ENCODE measurements around the gene SNX22. TPM values are rescaled to one million over a fixed set of nuclear protein-coding genes. Genes with fewer than 3 reads are reported as not detected.

Gene SNX22
- total RNA-seq, 2 experiments from 2014 or later: 0.59 to 0.79 TPM

DNA sequence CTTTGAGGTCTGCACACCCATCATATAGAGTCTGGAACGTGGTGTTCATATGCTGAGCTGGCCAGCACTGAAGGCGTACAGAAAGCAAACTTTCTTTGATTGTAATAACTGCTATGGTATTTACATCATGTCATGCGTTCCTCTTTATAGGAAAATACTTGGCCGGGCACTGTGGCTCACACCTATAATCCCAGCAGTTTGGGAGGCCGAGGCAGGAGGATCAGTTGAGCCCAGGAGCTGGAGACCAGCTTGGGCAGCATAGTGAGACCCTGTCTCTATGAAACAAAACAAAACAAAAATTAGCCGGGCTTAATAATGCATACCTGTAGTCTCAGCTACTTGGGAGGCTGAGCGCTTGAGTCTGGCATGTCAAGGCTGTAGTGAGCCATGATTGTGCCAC lies 3.4 kb upstream of the SNX22 start:
- POLR2A ChIA-PET: interaction anchor here (0.6 kb wide), 1 partner anchor 82 kb away, joined by 3 read pairs; no protein-coding TSS in a partner anchor
- no peaks in the 10 kb centered on the region for H3K9me3 Mint-ChIP-seq (ENCODE audit: low read depth)
- peaks cover 4% of the 10 kb centered on the region for H3K36me3 Mint-ChIP-seq (ENCODE audit: low read depth)

DNA sequence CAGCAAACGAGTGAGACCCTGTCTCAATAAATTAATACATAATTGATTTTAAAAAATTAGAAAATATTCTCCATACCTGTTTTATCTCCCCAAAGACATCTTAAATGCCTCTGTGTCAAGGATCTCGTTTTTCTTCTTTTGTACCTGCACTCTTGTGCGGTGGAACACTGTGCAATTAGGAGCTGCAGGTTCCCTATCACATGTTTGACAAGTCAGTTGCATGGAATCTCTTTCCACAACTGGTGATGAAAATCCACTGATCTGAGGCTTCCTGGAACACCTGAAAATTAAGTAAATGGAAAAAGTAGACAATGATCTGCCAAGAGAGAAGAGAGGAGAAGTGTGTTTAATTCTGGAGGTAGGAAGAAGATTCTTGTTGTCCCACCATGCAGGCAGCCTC lies 3.0 kb upstream of the SNX22 start:
- DNase-seq (no peak), ATAC-seq (no peak)
- Mint-ChIP-seq H3K4me3 (no peak overlapping the region), H3K4me1 (peaks cover 16% of the 10 kb centered on the region), H3K27ac (no peak overlapping the region), H3K9me3 (ENCODE audit: low read depth) (no peaks in the 10 kb centered on the region), H3K36me3 (ENCODE audit: low read depth) (peaks cover 4% of the 10 kb centered on the region), H3K27me3 (peaks cover 13% of the 10 kb centered on the region)
- ChIA-PET POLR2A (no interaction called here), CTCF (interaction anchor here (0.6 to 1.7 kb wide), 3 partner anchors 23 to 1604 kb away, joined by 3 to 5 read pairs (median 3); no protein-coding TSS in a partner anchor)
- intact Hi-C loops (cut with DNase I, micrococcal nuclease): no loop called here

More for the DNA sequence above, 3.4 kb upstream of the SNX22 start:
- no peak overlapping the region for H3K4me3 Mint-ChIP-seq
- ATAC-seq (no peak), DNase-seq (no peak)
- CTCF ChIA-PET: interaction anchor here (0.6 kb wide), 1 partner anchor 1603 kb away, joined by 3 read pairs; no protein-coding TSS in a partner anchor
- H3K27me3 Mint-ChIP-seq: peaks cover 11% of the 10 kb centered on the region
- intact Hi-C loops (cut with DNase I, micrococcal nuclease): no loop called here
- no peak overlapping the region for H3K27ac Mint-ChIP-seq
- peaks cover 13% of the 10 kb centered on the region for H3K4me1 Mint-ChIP-seq

DNA sequence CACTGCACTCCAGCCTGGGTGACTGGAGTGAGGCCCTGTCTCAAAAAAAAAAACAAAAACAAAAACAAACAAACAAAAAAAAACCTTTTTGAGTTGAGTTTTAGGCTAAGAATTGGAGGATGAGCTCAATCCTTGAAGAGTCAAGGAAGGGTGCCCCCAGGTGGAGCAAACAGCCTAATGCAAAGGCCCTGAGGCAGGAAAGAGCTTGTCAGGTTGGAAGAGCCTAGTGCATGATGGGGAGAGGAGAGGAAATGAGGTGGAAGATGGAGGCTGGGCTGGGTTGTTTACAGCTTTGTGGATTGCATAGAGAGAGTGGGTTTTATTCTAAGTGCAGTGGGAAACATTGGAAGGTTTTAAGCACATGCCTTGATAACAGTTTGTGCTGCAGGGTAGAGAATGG lies 2.1 kb upstream of the SNX22 start:
- DNase-seq (peak; percentile 63), ATAC-seq (peak; percentile 11)
- ChIA-PET POLR2A (interaction anchor here (1.8 kb wide), 1 partner anchor 13 kb away, joined by 5 read pairs; the partner anchor contains the start of gene PPIB), CTCF (interaction anchor here (0.6 to 1.7 kb wide), 8 partner anchors 13 to 769 kb away, joined by 3 to 5 read pairs (median 4); no protein-coding TSS in a partner anchor)
- H3K4me1 Mint-ChIP-seq: peaks cover 16% of the 10 kb centered on the region
- H3K27ac Mint-ChIP-seq: no peak overlapping the region
- no peak overlapping the region for H3K4me3 Mint-ChIP-seq
- H3K9me3 Mint-ChIP-seq (ENCODE audit: low read depth): no peaks in the 10 kb centered on the region
- intact Hi-C loops (cut with DNase I, micrococcal nuclease): no loop called here
- peaks cover 13% of the 10 kb centered on the region for H3K27me3 Mint-ChIP-seq
- peaks cover 2% of the 10 kb centered on the region for H3K36me3 Mint-ChIP-seq (ENCODE audit: low read depth)

DNA sequence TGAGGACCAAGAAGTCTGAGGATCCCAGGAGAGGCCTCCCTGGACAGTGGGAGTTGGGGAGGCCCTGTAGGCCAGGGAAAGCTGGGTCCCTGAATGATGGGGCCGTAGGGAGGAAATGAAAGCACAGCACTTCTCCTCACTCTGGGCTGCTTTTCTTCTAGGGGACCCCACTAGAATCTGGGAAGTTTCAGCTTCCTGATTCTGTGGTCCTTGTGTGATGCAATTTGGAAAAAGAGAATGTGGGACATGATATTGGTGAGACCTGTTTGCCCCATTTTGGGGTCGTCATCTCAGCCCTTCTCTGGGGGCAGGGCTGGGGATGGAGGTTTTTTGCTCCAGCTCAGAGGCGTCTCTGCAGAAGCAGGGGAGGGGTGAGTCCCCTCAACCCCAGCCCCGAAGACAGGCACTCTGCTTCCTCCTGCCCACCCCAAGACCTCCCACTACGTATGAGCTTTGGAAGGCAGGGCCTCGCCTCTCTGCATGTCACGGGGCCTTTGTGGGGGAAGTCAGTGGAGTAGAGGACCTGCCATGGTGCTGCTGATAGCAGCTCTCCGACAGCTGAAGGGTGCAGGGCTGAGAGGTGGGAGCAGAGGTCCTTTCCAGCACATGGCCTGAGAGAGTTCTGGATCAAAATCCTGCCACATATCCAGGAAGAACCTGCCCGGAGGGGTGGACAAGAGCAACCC lies 1.5 kb upstream of the SNX22 start:
- ChIA-PET CTCF (interaction anchor here (0.6 to 1.7 kb wide), 10 partner anchors 12 to 768 kb away, joined by 3 to 5 read pairs (median 4); no protein-coding TSS in a partner anchor), POLR2A (interaction anchor here (1.8 kb wide), 1 partner anchor 13 kb away, joined by 5 read pairs; the partner anchor contains the start of gene PPIB)
- no peaks in the 10 kb centered on the region for H3K9me3 Mint-ChIP-seq (ENCODE audit: low read depth)
- peaks cover 16% of the 10 kb centered on the region for H3K4me1 Mint-ChIP-seq
- H3K27me3 Mint-ChIP-seq: peaks cover 13% of the 10 kb centered on the region
- intact Hi-C loops (cut with DNase I, micrococcal nuclease): loop anchor here in 1 of 2 experiments (5.0 kb wide), 2 partner anchors 318 to 543 kb away; partner anchors contain the start of gene HERC1
- ATAC-seq (no peak), DNase-seq (no peak)
- no peak overlapping the region for H3K4me3 Mint-ChIP-seq
- H3K36me3 Mint-ChIP-seq (ENCODE audit: low read depth): peaks cover under 1% of the 10 kb centered on the region
- no peak overlapping the region for H3K27ac Mint-ChIP-seq

DNA sequence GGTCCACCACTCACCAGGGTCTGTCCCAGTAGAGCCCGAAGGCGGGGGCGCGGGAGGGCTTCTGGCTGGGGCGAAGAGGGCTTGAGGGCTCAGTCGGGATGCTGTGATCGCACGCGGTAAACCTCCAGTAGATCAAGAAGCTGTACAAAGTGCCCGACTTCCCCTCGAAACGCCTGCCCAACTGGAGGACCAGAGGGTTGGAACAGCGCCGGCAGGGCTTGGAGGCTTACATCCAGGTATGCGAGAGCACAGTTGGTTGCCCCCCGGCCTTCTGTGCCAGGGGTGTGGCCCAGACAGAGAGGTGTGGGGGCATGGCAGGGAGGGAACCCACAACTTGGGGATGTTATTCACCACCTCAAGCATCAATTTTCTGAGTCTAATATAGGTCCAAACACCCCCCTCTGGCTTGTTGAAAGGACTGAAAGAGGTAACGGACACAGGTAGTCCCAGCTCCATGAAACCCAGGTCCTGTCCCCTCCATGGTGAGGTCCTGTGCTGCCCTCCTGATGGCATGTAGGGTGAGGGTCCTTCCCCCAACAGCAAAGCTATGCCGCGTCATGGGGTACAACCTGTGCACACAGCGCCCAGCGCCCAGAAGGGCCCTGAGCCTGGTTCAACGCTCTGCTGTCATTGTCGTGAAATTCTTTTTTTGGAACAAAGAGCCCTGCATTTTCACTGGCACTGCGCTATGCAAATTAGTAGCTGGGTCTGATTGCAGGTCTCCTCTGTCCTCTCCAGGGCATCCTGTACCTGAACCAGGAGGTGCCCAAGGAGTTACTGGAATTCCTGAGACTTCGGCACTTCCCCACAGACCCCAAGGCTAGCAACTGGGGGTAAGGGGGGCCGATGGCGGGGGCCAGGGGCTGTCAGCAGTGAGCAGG lies 1.2 kb downstream of the SNX22 start:
- Mint-ChIP-seq H3K9me3 (ENCODE audit: low read depth) (no peaks in the 10 kb centered on the region), H3K36me3 (ENCODE audit: low read depth) (peaks cover 19% of the 10 kb centered on the region), H3K27me3 (peaks cover 13% of the 10 kb centered on the region), H3K4me3 (peak overlapping the region; percentile 27), H3K27ac (no peak overlapping the region), H3K4me1 (peaks cover 16% of the 10 kb centered on the region)
- ChIA-PET POLR2A (interaction anchor here (0.6 to 1.9 kb wide), 4 partner anchors 10 to 81 kb away, joined by 3 to 9 read pairs (median 3); partner anchors contain the start of genes CIAO2A and PPIB), CTCF (interaction anchor here (0.6 to 1.9 kb wide), 14 partner anchors 9 to 891 kb away, joined by 3 to 16 read pairs (median 3); partner anchors contain the start of genes CSNK1G1, DAPK2 and PPIB)
- intact Hi-C loops (cut with DNase I, micrococcal nuclease): loop anchor here (1.0 to 5.0 kb wide), 4 partner anchors 56 to 545 kb away; partner anchors contain the start of genes CIAO2A (in 1 of the 2) and HERC1 (in 1 of the 2)
- DNase-seq (no peak), ATAC-seq (no peak)

DNA sequence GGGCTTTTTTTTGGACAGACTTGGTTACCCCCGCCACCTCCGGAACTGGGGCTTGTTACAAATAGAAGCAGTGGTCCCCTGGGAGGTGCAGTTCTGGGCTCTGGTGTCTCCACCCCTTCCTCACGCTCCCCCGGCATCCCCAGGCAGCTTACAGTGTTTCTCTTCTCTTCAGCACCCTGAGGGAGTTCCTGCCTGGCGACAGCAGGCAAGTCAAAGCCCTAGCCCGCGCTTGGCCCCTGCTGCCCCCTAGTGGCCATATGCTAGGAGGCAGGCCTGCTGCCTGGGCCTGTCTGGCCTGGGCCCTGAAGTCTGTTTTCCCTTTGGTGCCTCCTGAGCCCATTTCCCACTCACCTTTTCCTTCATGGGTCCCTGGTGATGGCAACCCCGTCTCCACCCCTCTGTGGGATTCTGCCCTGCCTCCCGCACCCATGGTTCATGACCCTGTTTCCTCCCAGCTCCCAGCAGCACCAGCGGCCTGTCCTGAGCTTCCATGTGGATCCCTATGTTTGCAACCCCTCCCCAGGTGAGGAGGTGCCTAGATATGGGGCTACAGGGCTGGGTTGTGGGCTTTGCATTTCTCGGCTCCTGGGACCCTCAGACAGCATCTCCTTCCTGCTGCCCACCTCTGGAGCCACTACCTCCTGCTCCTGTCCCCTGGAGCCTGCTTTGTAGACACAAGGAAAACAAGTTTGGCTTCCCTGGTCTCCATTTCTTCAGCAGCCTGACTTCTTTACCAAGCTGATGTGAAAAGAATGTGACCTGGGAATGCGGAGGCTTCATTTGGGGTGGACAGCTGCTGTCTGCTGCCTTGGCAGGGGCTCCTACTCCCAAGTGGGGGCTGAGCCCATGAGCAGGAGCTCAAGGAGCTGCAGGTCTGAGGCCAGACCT lies 2.2 kb downstream of the SNX22 start:
- H3K36me3 Mint-ChIP-seq (ENCODE audit: low read depth): peaks cover 28% of the 10 kb centered on the region
- POLR2A ChIA-PET: interaction anchor here (0.6 to 1.9 kb wide), 5 partner anchors 9 to 80 kb away, joined by 3 to 9 read pairs (median 3); partner anchors contain the start of genes CIAO2A, PPIB and SNX1
- no peaks in the 10 kb centered on the region for H3K9me3 Mint-ChIP-seq (ENCODE audit: low read depth)
- peaks cover 13% of the 10 kb centered on the region for H3K27me3 Mint-ChIP-seq
- DNase-seq (peak; percentile 96), ATAC-seq (peak; percentile 91)
- no peak overlapping the region for H3K4me3 Mint-ChIP-seq
- CTCF ChIA-PET: interaction anchor here (0.5 to 1.9 kb wide), 21 partner anchors 9 to 555 kb away, joined by 3 to 16 read pairs (median 4); partner anchors contain the start of genes CIAO2A, CSNK1G1, DAPK2 and PPIB
- intact Hi-C loops (cut with DNase I, micrococcal nuclease): loop anchor here (1.0 to 5.0 kb wide), 4 partner anchors 57 to 546 kb away; partner anchors contain the start of genes CIAO2A (in 1 of the 2) and HERC1 (in 1 of the 2)
- H3K4me1 Mint-ChIP-seq: peaks cover 23% of the 10 kb centered on the region
- H3K27ac Mint-ChIP-seq: no peak overlapping the region

DNA sequence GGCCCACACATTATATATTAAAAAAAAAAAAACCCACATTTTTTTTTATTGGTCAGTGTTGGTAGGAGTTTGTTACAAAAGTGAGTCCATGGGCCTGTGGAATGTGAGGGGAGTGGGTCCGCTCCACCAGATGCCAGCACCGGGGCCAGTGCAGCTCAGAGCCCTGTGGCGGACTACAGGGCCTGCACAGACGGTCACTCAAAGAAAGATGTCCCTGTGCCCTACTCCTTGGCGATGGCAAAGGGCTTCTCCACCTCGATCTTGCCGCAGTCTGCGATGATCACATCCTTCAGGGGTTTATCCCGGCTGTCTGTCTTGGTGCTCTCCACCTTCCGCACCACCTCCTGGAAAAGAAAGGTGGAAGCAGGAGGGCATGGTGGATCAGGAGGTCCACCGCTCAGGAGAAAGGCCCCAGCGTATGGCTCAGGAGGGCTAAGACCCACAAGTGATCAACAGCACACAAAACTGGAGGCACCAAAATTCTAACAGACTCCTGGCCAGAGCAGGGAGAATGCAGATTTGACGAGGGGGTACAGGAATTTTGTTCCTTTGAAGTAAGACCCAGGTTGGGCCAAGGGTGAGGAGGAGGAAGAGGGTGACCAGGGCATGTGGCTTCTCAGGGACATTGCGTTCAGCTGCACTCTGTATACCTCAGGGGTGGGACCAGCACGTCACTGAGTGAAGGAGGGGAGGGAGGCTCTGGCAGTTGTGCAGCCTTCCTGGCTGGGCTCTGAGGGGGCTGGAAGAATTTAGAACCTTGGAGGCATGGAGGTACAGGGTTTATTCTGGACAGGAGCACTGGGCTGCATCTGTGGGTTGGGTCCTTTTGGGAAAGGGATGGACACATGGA lies 4.5 kb downstream of the SNX22 start:
- Mint-ChIP-seq H3K36me3 (ENCODE audit: low read depth) (peaks cover 41% of the 10 kb centered on the region), H3K4me3 (no peak overlapping the region), H3K9me3 (ENCODE audit: low read depth) (no peaks in the 10 kb centered on the region), H3K4me1 (peaks cover 27% of the 10 kb centered on the region), H3K27ac (no peak overlapping the region), H3K27me3 (peaks cover 9% of the 10 kb centered on the region)
- DNase-seq (no peak), ATAC-seq (no peak)
- ChIA-PET POLR2A (no interaction called here), CTCF (interaction anchor here (1.2 kb wide), 1 partner anchor 7 kb away, joined by 3 read pairs; the partner anchor contains the start of gene PPIB)
- intact Hi-C loops (cut with DNase I, micrococcal nuclease): no loop called here

DNA sequence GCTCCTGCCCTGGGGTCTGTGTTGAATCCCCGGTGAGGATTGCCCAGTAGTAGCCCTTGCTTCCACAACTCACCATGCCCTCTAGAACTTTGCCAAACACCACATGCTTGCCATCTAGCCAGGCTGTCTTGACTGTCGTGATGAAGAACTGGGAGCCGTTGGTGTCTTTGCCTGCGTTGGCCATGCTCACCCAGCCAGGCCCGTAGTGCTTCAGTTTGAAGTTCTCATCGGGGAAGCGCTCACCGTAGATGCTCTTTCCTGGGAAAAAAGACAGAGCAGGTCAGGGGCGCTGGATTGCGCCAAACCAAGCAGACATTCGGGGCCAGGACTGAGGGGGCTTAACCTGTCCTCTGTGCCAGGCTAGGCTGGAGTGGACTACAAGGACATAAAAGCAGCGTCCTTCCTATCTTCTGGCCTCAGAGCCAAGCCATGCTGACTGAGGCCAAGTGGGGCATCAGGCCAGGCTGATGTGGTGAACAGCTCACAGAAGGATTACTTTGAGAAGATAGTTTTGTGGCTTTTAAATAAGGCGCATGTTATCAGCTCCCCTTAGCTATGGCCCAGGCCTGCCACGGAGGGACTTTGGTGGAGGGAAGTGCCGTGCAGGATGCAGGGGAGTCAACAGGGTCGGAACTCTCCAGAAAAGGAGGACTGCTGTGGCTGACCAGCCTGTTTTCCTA lies 5.3 kb downstream of the SNX22 start:
- intact Hi-C loops (cut with DNase I, micrococcal nuclease): no loop called here
- no peak for DNase-seq
- Mint-ChIP-seq H3K27me3 (peaks cover 9% of the 10 kb centered on the region), H3K4me1 (peaks cover 30% of the 10 kb centered on the region), H3K27ac (no peak overlapping the region), H3K36me3 (ENCODE audit: low read depth) (peaks cover 45% of the 10 kb centered on the region), H3K9me3 (ENCODE audit: low read depth) (no peaks in the 10 kb centered on the region), H3K4me3 (no peak overlapping the region)
- ATAC-seq: no peak
- POLR2A ChIA-PET: no interaction called here
- CTCF ChIA-PET: interaction anchor here (1.1 kb wide), 1 partner anchor 57 kb away, joined by 3 read pairs; no protein-coding TSS in a partner anchor

DNA sequence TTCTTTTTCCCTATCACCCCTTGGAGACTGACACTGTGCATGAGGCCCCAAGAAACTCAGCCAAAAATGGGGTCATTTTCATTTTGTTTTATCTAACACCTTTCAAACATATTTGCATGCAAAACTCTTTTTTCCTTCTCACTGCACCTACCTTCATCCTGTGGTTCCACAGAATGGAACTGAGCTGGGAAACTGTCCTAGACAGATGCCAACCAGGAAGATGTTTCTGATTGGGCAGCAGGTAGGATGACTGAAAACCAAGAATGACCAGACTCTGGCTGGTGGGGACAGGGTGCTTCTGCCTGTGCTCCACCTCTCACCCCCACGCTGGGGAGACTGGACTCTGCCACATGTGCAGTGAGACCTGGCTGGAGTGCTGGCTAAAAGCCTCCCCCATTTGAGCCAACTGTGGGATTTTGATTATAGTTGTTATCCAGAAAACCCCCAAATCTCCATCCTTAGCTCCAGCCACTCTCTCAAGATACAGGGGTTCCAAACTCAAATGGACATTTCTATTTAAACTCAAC lies 6.1 kb downstream of the SNX22 start:
- intact Hi-C loops (cut with DNase I, micrococcal nuclease): no loop called here
- ATAC-seq (no peak), DNase-seq (no peak)
- Mint-ChIP-seq H3K27me3 (peaks cover 6% of the 10 kb centered on the region), H3K4me1 (peaks cover 30% of the 10 kb centered on the region), H3K9me3 (ENCODE audit: low read depth) (no peaks in the 10 kb centered on the region), H3K36me3 (ENCODE audit: low read depth) (peaks cover 51% of the 10 kb centered on the region), H3K27ac (no peak overlapping the region), H3K4me3 (no peak overlapping the region)
- CTCF ChIA-PET: interaction anchor here (1.1 kb wide), 1 partner anchor 58 kb away, joined by 3 read pairs; no protein-coding TSS in a partner anchor
- POLR2A ChIA-PET: no interaction called here
